Activated CD4-positive, alpha-beta T cell treated with anti-CD3 and anti-CD28 coated beads, Interleukin-2, Interleukin-6, amounts not matched to agents 100 ng/mL and 50 ng/mL, durations not matched to agents 16 hours and 8 hours (primary cell): ENCODE data around the gene C16orf82.

Experiments used
- DNase-seq: peaks from one replicate; pipeline ENCODE4 v3.0.0-alpha.2; 2020

C16orf82 gene

DNA sequence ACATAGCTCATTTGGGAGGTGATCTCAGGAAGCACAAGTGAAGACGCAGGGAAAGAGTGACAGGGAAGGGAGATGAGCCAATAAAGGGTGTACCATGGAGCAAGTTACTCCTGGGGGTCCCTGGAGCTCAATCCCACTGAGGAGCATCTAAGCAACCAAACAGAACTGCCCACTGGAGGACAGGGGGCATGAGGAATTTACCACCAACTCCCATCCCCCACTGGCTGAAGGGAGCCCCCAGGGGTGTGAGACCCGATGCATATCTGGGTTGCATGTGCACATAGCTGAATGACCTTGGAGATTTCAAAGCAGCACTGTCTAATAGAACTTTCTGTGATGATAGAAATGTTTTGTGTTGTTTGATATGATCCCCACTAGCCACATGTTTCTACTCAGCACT lies 29.6 kb downstream of the C16orf82 start:
- no peak for DNase-seq

DNA sequence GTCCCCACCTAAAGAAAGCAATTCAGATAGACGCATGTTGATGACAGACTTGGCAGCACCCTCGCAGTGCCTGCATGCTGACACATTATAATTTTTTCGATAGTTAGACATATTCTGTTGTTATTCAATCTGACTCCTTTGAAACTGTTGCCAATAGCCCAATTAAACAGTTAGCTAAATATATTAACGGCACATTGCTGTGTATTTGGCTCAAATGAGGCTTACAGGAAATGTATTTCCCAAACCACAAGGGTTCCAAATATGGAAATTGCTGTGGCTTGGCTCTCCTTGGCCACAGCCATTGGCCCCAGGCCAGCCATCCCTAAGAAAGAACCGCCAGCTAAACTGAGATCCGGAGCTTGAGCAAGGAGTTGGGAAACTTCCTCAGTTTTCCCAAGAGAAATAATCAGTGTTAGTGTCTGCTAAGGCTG lies 31.1 kb downstream of the C16orf82 start:
- DNase-seq: no peak

GRCh38 chr16:27098366-27099049 lies 31.8 kb downstream of the C16orf82 start:
- DNase-seq: no peak

- no peak for DNase-seq
Observed at GRCh38 chr16:27102701-27103575, 36.2 kb downstream of the C16orf82 start.

DNA sequence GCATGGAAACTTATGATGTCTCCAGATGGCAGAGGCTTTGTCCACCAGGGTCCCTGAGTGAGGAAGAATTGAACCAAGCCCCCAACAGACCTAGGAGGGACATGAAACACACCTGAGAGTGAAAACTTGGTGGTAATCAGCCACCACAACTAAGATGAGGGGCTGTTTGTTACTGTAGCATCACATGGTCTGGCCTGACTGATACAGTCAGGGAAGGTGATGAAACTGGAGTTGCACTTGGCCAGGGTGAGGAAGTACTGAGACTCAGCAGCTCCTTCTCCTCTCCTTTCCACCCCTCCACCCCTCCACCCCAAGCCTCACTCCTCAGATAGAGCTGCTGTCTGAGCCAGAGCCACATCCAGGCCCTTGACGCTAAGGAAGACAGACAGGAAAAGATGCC lies 37.2 kb downstream of the C16orf82 start:
- DNase-seq: no peak

- no peak for DNase-seq
Observed at GRCh38 chr16:27106305-27106704, 39.6 kb downstream of the C16orf82 start.

DNA sequence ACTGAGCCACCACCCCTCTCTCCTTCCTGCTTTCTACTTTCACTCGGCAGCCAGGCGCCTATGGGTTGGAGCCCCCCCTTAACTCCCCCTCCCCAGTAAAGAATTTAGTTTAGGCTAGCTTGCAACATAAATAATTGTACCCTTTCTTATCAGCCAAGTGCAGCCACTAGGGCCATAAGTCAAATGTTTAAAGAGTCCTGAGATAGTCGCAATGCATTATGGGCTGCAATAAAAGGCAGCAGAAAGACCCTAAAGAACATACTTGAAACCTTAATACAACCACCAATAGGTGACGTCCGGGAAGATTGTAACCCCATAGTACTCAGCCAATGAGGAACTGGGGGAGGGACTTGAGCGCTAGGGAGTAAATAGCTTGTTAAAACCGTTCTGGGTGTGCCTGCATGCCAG lies 40.5 kb downstream of the C16orf82 start:
- DNase-seq: no peak

DNA sequence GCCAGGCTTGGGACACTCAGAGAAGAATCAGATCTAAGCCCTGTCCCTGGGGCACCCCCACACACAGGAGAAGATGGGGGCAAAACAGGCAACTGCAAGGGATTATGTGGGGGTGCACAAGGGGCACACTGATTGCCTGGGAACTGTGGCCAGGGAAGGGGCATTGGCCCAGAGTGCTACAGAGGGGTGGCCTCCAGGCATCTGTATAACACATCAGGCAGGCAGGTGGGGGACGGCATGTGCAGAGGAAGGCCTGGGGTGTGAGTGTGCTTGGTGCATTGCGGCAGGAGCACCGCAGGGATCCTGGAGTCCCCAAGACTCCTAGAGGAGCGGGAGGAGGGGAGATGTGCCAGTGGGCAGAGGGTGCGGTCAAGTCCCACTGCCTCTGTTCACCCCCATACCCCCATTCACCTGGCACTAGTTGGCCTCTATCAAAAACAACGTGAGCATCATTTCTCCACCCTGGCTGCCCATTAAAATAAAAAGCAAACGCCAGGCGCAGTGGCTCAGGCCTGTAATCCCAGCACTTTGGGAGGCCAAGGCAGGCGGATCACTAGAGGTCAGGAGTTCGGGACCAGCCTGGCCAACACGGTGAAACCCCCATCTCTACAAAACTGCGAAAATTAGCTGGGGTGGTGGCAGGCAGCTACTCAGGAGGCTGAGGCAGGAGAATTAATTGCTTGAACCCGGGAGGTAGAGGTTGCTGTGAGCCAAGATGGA lies 41.5 kb downstream of the C16orf82 start:
- no peak for DNase-seq

- DNase-seq: no peak
Observed at GRCh38 chr16:27108826-27109665, 42.3 kb downstream of the C16orf82 start.

- peak; percentile 82 for DNase-seq
Observed at GRCh38 chr16:27109666-27110523, 43.2 kb downstream of the C16orf82 start.

DNA sequence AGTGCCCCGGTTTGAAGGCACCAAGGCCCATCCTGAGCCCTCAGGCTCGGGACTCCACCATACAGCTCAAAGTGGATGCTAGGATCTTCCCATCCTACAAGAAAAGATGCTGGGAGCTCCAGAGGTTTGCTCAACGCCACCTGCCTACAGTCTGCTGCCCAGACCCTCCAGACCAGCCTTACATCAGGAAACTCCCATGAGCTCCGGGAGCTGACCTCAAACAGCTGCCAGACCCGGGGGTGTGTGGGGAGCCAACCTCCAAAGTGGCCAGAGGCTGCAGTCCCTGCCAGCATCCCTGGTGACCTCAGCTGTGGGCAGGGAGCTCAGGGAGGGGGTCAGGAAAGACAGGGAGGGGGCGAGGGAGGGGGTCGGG lies 43.8 kb downstream of the C16orf82 start:
- no peak for DNase-seq

- no peak for DNase-seq
Observed at GRCh38 chr16:27111486-27111885, 44.8 kb downstream of the C16orf82 start.

DNA sequence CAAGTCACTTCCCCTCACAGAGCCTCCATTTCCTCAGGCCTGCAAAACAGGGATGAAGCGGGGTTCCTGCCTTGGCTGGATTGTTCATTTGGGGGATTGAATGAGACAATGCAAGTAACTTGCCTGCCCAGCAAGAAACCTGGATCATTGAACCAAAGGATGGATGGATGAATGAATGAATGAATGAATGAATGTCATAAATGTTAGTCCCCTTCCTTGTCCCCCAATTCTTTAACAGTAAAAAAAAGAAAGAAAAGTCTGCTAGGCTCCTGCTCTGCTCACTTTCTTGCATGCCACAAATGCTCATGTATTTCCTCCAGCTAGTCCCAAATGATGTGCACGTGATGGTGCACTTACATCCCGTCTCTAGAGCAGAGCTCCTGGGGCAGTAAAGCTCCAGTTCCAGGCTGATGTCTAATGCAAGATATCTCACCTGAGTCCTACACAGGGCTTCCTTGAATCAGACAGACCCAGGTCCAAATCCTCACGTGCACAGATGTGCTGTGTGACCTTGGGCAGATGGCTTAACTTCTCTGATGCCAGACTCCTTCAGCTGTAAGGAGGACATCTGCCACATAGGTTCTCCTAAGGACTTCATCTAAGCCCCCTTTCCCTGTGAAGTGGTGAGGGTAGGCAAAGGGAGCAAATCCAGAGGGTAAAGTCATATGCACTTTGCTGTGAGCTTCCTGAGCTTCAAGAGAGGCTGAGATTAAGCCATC lies 45.5 kb downstream of the C16orf82 start:
- DNase-seq: no peak

- no peak for DNase-seq
Observed at GRCh38 chr16:27113341-27113841, 46.7 kb downstream of the C16orf82 start.

DNA sequence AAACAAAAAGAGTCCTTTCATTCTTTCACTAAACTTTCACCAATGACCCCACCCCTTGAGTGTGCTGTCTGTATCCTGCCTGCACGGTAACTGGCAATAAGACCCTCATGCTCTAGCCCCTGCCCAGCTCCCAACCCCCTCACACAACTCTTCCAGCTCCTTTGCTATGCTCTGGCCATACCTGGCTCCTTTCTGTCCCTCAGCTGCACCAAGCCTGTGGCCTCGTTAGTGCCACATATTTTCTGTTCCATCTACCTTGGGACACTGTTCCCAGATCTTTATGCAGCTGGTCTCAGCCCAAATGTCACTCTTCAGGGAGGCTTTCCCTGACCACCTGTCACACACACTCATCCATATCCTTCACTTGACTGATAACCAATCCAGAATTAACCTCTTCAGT lies 47.3 kb downstream of the C16orf82 start:
- DNase-seq: no peak

DNA sequence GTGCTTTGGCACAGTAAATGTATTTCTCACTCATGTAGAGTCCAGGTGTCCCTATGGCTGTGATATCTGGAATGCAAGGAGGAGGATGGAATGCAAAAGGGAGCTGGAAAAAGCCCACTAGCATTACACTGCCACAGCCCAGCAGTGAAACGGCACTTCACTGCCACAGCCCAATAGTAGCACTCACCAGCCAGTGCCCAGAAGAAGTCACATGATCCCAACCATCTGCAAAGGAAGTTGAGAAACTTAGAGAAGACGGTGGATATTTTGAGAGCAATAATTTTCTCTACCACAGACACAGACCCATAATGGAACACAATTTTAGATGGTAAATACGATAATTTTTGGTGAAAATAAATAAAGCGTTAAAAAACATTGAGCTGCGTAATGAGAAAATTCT lies 51.8 kb downstream of the C16orf82 start:
- no peak for DNase-seq
